GM21737 (cell line): ENCODE data around the gene NFATC2IP.

Experiments used
- ATAC-seq: cut with Tn5 transposase; IDR thresholded peaks from one replicate; pipeline ENCODE4 v1.9.1; 2021; ENCODE audit warnings: mild to moderate bottlenecking, moderate library complexity; ENCODE audit not compliant: unreplicated experiment

The NFATC2IP gene

DNA sequence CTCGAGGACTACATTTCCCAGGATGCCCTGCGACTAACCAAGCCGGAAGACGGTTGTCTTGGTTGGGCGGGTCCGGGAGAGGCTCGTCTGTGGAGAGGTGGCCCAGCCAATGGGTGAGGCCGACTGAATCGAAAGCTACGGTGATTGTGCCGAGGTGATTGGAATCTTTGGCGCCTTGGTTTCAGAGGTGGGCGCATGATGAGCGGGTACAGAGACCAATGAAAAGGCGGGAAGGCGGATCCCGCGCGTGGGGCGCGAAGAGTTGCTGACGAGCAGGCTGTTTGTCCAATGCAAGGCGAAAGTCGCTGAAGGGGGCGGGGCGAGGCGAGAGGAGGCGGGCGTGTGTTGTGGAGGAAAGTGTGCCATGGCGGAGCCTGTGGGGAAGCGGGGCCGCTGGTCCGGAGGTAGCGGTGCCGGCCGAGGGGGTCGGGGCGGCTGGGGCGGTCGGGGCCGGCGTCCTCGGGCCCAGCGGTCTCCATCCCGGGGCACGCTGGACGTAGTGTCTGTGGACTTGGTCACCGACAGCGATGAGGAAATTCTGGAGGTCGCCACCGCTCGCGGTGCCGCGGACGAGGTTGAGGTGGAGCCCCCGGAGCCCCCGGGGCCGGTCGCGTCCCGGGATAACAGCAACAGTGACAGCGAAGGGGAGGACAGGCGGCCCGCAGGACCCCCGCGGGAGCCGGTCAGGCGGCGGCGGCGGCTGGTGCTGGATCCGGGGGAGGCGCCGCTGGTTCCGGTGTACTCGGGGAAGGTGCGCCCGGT, at the start of gene NFATC2IP:
TSS of gene NFATC2IP (plus strand) at position 290 of the 762 bp plus-strand sequence. CDS start at position 365, 75 bp downstream.
- peak; percentile 89 for ATAC-seq

DNA sequence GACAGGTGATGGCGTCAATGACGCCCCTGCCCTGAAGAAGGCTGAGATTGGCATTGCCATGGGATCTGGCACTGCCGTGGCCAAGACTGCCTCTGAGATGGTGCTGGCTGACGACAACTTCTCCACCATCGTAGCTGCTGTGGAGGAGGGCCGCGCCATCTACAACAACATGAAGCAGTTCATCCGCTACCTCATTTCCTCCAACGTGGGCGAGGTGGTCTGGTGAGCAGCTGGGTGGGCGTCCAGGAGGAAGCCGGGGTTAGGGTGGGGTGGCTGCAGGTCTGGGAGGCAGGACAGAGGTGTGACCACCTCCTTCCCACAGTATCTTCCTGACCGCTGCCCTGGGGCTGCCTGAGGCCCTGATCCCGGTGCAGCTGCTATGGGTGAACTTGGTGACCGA, 48.9 kb upstream of the NFATC2IP start:
- no peak for ATAC-seq

DNA sequence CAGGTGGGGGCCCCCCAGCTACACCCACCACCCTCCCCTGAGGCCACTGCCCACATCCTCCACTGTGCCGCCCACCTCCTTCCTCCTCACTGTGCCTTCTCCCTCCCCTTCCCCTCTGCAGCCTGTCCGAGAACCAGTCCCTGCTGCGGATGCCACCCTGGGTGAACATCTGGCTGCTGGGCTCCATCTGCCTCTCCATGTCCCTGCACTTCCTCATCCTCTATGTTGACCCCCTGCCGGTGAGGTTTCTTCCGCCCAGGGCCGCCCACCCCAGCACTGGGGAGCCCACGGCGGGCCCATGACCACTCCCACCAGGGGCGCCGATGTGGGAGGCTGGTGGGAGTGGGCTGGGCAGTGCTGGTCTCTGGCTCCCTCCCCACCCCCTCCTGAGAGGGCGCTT, 47.8 kb upstream of the NFATC2IP start:
- ATAC-seq = no peak

DNA sequence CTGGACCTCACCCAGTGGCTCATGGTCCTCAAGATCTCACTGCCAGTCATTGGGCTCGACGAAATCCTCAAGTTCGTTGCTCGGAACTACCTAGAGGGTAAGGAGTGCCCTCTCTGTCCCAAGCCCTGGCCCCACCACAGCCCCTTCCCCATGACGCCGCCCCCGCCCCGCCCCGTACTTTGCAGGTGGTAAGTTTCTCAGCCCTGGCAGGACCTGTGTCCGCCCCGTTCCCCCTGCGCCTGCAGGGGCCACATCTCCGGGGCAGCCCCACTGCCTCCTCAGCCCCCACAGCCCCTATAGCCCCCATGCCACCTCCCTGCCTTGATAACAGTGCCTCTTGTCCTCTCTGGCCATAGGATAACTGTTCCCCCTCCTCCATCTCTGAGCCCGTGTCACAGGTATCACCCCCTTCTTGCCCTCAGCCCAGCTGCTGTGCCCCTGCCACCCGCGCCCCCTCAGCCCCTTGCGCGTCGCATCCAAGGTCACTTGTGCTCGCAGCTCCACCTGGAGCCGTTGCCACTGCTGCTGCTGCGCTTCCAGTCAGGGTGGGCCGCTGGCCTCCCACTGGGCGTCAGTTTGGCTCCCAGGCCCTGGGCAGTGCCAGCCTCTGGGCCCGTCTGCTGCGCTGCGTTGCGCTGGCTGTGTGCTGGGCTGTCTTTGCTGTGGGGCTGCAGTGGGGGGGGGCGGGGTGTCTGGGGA, 47.2 kb upstream of the NFATC2IP start:
- ATAC-seq = no peak

DNA sequence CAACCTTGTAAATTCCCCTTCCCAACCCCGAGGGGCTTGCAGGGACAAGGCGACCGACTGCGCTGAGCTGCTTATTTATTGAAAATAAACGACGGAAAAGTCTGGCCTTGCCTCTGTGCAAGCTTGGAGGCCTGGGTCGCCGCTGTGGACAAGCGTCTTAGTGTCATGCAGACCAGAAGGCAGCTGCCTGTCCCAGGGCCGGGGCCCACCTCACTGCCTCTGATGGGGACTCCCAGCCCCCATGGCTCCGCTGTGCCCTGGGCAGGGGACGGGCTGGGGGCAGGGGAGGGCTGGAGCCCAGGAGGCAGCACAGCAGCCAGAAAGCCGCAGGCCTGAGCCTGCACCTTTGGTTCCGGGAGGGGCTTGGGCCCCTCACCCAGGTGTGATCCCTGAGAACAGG, 46.4 kb upstream of the NFATC2IP start:
- ATAC-seq = no peak

DNA sequence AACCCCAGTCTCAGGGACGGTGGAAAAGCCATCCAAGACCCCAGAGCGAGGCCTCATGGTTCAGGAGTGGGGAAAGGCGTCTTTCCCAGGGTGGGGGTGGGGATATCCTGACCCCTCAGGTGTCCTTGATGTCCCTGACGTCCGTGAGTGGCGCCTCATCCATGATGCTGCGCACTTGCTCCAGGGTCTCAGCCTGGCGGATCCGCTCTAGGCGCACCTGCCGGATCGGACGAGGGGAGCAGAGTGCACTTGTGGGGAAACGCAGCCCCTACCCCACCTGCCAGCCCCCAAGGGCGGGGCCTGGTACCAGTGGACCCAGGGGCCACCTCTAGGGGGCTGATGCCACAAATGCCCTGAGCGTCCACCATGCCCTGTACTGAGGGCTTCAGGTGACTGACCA, 45.9 kb upstream of the NFATC2IP start:
- ATAC-seq = no peak

DNA sequence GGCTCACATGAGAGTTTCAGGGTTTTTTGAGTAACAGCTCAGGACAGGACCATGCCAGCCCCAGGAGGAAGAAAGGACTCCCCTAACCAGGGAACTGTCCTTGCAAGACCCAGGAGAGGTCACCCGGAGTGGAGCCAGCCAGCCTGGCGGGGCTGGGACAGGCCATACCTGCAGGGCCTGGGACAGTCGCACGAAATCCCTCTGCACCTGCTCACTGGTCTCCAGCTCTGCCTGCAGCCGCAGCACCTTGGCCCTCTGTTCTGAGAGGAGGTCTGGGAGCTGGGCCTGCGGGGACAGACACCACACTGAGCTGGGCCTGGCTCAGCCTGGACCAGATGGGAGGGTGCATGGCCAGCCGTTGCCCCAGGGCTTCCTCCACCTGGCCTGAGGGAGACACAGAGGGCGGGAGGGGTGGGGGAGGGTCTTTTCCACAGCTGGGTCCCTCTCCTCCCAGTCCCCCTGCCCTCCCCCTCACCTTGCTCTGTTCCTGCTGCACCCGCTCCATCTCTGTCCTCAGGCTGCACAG, 45.4 kb upstream of the NFATC2IP start:
- no peak for ATAC-seq

DNA sequence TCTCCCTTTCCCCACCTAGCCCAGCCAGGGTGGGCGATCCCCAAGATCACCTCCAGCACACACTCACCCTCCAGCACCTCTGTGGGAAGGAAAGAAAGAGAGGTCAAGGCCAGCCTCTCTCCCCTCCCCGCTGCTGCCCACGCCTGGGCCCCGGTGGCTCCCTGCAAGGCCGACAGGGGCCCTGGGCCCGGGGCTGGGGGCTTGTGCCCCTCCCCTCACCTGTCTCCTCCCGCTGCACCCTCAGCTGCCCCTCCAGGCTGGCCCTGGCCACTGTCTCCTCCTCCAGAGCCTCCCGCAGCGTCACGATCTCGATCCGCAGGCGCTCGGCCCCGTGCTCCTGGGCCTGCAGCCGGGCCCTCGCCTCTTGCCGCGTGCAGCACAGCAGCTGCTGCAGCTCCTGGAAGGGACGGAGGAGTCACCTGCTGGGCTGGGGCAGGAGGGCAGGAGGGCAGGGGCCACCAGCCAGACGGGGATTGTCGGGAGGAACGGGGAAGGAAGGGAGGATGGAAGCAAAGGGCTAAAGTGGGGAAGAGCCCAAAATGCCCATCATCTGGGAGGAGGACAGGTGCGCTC, 44.9 kb upstream of the NFATC2IP start:
- ATAC-seq = no peak

DNA sequence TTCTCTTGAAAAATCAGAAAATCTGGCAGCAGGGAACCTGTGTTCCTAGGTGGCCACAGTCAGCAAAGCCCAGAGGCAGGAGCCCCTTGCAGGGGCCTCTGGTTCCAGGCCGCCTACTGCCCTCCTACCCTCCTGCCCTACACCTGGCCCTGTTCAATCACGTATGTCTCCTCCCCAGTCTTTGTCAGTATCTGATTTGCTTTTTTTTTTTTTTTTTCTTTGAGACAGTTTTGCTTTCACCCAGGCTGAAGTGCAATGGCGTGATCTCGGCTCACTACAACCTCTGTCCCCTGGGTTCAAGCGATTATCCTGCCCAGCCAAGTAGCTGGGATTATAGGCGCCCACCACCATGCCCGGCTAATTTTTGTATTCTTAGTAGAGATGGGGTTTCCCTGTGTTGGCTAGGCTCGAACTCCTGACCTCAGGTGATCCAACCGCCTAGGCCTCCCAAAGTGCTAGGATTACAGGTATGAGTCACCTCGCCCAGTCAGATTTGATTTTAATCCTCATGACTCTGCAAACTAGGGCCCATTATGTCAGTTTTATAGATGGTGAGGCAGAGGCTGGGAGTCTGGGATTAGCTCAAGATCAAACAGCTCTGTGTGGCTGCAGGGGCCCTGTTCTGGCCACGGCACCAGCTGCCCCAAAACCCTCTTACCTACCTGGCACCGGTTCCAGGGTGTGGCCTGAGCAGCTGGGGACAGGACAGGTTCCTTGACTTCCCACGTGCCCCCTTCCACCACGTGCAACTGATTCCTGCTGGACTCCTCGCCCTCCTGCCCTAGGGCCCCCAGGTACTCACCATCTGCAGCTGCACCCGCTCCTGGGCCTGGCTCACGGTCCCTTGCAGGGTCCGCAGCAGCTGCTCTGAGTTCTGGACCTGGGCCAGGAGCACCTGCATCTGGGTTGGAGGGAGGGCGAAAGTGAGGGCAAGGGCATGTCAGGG, 40.4 kb upstream of the NFATC2IP start:
- no peak for ATAC-seq

DNA sequence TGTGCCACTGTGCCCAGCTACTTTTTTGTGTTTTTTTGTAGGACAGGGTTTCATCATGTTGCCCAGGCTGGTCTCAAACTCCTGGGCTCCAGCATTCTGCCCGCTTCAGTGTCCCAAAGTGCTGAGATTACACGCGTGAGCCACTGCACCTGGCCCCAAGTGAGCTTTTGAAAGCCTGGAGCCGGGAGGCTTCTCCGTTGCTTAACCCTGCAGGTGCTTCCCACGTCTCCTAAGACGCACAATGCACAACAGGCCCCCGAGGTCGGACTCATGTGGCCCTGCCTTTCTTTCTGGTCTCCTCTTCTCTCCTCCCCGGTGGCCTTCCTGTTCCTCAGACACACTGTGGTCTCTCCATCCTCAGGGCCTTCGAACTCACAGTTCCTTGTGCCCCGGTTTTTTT, 38.2 kb upstream of the NFATC2IP start:
- ATAC-seq = no peak

DNA sequence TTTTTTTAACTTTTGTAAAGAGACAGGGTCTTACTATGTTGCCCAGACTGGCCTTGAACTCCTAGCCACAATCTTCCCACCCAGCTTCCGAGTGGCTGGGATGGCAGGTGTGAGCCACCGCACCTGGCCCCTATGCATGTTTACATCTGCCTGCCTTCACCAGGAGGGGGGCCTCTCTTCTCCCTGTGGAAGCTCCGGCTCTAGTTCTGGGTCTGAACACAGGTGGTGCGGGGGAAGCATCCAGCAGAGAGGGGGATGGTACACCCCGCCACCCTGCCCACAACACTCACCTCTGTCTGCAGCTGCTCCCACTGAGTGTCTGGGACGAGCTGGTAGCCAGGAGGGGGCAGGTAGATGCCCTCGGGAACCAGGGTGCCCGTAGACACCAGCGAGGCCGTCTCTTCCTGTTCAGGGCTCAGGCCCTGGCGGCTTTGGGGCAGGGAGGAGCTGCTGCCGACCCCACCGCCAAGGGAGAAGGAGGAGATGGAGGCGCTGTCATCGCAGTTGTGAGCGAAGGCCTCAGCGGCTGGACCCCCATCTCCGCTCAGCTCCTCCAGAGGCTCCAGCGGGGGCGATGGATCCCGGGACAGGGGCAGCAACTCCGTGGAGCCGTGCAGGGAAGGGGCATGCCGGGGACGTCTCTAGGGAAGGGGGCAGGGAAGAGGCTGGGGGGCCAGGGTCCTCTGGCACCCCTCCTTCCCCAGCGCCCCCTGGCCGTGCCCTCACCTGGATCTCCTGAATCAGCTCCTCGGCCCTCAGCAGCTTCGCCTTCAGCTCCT, 36.6 kb upstream of the NFATC2IP start:
- no peak for ATAC-seq

DNA sequence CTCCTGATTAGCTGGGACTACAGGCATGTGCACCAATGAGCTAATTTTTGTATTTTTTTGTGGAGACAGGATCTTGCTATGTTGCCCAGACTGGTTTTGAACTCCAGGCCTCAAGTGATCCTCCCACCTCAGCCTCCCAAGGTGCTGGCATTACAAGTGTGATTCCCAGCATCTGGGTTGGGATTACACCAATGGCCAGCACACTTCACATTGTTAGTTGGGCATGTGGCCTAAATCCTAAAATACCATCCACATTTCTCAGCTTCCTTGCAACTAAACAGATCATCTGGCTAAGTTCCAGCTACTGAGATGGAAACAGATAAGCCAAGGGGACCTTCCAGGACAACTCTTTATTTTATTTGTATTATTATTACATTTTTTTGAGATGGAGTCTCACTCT, 35.6 kb upstream of the NFATC2IP start:
- ATAC-seq = no peak

DNA sequence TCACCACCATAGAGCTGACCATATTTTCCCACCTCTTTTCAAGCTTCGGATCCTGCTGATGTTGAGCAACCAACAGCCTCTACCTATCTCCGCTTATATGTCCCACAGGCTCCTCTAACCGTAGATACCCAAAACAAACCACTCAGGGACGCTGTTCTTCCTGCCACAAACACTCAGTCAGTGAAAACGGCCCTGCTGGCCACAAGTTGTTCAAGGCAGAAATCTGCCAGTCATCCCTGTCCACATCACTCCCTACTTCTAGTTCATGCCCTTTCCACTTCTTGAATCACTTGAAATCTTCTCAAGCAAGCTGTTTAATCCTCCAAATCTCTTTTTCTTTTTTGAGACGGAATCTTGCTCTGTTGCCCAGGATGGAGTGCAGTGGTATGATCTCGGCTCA, 33.6 kb upstream of the NFATC2IP start:
- no peak for ATAC-seq

DNA sequence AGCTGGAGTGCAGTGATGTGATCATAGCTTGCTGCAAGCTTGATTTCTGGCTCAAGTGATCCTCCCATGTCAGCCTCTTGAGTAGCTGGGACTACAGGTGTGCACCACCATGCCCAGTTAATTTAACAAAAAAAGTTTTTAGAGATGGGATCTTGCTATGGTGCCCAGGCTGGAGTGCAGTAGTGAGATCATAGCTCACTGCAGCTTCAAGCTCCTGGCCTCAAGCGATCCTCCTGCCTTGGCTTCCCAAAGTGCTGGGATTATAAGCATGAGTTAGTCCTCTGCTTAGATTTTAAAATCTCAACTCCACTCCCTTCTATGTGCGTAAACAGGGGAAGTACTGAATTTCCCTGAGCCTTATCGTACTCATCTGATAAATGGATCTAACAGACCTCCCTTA, 32.0 kb upstream of the NFATC2IP start:
- ATAC-seq = no peak

DNA sequence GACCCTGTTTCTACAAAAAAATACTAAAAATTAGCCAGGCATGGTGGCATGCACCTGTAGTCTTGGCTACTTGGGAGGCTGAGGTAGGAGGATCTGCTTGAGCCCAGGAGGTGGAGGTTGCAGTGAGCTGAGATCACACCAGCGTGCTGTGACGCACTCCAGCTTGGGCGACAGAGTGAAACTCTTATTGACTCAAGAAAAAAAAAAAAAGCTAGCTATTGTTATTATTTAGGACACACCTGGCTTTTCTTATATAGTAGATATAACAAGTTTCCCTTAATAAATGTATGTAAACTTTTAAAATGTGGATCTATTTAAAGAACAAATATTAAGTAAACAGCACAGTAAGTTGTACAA, 27.5 kb upstream of the NFATC2IP start:
- no peak for ATAC-seq

DNA sequence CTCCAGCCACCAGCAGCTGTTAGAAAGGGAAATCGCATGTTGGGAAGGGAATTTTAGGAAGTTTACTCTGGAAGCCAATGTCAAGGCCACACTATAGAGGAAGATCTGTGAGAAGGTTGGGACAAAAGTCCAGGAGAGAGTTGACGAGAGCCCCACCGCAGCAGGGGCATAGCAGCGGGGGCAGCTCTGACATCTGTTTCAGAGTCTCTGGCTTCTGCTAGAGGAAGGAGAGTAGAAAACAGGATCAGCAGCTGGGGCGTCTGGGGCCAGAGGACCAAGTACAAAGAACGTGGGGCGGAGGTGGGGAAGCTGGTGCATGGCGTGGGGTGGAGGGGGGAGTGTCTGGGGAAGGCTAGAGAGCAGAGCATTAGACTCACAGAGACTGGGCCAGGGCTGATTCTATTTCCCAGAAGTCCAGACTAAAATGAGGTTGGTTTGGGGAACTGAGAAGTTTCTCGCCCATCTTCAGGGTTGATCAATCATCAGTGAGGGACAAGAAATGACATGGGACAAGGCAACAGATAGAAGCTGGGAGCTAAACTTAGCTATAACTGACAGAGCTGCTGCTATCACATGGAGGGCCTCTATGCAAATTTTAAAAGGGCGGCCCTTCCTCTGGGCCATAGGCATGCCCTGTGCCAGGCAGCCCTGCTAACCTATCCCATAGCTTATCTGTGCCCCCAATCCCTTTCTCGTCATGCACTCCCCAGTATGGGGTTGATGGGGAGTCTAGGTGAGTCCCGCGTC, 26.9 kb upstream of the NFATC2IP start:
- ATAC-seq = peak; percentile 44

DNA sequence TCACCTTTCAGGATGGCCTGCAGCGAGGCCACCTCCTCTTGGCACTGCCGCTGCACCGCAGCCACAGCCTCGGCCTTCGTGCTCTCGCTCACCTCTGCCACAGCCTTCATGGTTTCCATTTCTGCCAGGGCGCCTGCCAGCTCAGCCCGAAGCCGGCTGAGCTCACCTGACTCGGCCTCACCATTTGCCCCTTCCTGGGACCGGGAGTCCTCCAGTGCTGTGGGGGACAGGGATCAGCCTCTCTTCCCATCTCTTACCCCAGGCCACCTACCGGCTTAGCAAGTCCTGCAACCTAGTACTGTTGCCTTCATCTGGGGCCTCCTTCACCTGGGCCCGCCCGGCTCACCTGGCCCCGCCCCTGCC, 26.4 kb upstream of the NFATC2IP start:
- ATAC-seq = no peak

DNA sequence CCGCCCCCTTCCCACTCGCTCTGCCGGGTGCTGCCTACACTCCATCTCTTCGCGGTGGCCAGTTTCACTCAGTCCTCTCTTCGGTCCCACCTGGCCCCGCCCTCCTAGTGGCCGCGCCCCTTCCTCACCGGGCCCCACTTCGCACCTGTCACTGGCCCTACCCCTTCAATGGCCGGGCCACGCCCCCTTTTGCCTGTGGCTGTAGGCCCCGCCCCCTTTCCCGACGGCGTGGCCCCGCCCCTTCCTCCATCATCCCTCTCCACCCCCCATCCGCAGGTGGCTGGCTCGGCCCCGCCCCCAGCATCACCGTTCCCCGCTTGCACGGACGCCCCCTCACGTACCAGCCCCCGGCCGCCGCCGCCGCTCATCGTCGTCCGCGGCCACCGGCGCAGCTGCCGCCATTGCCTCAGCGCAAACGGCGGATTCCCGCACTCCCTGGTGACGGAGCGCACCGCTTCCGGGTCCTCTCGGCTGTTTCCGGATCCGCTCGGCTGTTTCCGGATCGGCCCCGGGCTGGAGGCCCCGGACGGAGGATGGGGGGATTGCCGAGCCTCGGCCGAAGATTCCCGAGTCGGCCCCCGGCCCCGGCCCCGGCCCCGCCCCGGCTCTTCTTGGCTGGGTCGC, 25.9 kb upstream of the NFATC2IP start, which contains the start of gene RABEP2:
TSS of gene RABEP2 (minus strand) at position 477 of the 624 bp plus-strand sequence. CDS start at position 402, 75 bp downstream.
- ATAC-seq = peak; percentile 58
